Loucy (cell line): Measurements from ENCODE around the gene CLEC16A.

ENCODE experiments used
- CTCF ChIP-seq: fragments of 200-600 bp; sonication (generic); conservative IDR thresholded peaks from 2 replicates; pipeline ENCODE4 v1.5.1; 2014; ENCODE audit warnings: mild to moderate bottlenecking, antibody characterized with exemption, low read length
- EZH2phosphoT487 ChIP-seq: fragments of 200-600 bp; IDR thresholded peaks from 2 replicates; pipeline ENCODE4 v1.6.1; 2018; ENCODE audit warnings: antibody characterized with exemption, mild to moderate bottlenecking, moderate library complexity, borderline replicate concordance

GRCh38 chr16:11094075-11094856, 149.9 kb downstream of the CLEC16A start:
- no peak for TF ChIP-seq CTCF
- no peak for TF ChIP-seq EZH2phosphoT487
